ENCODE results near the gene KLHL11.

- TF ChIP-seq POLR2A (IDR thresholded peaks at IDR 0.05; ENCODE audit: low read length) (no peak), GATA1 (IDR thresholded peaks at IDR 0.05; ENCODE audit: low read depth, low read length) (no peak)
Observed at GRCh38 chr17:41865596-41865893, 322 bp upstream of the KLHL11 start.
